A549 (cell line): ENCODE data around the gene FASTKD3. TPM values are rescaled to one million over a fixed set of nuclear protein-coding genes. Genes with fewer than 3 reads are reported as not detected.

Experiments
- ATAC-seq, 2 experiments: fragments of 200-7000 bp in 1 of 2; fragments of >200 bp in 1 of 2; cut with Nextera tagmentation in 1 of 2; cut with Tn5 transposase in 1 of 2; 3 replicates each; pipeline versions ENCODE4 v1.8.0 to v1.9.1; 2018 to 2020; ENCODE audit warnings: mild to moderate bottlenecking in 1 of 2, moderate library complexity in 1 of 2
- CTCF ChIA-PET: fragments of 300-600 bp; sonication (Branson Sonifier 250); formaldehyde crosslinking; extraction: SDS; loops from one replicate; lab custom pipeline; 2021; ENCODE audit warnings: antibody characterized with exemption, inconsistent platforms; lab: Yijun Ruan, JAX
- POLR2A ChIA-PET: fragments of 350-600 bp; formaldehyde crosslinking; extraction: SDS; loops from one replicate; lab custom pipeline; 2021; ENCODE audit warnings: antibody characterized with exemption, inconsistent platforms; lab: Yijun Ruan, JAX
- DNase-seq, 2 experiments: peaks; one replicate each; pipeline versions ENCODE4 v3.0.0 to v3.0.0-alpha.2; 2011 to 2016; ENCODE audit warnings: low read depth in 1 of 2, low spot score in 1 of 2
- FAIRE-seq: peaks from 2 replicates; lab custom pipeline; 2011; peaks lifted over from hg19 to GRCh38; lab: Jason Lieb, UNC
- H3K27ac ChIP-seq, 2 experiments: fragments of >200 bp; sonication (Bioruptor Twin); formaldehyde crosslinking; 3 replicates each; pipeline ENCODE4 v1.5.1; 2016 to 2017
- H3K4me1 ChIP-seq: fragments of >200 bp; sonication (Bioruptor Twin); formaldehyde crosslinking; 3 replicates; pipeline ENCODE4 v1.6.1; 2016
- H3K4me2 ChIP-seq: fragments of >200 bp; sonication (Bioruptor Twin); formaldehyde crosslinking; 3 replicates; pipeline ENCODE4 v1.6.1; 2016
- H3K4me3 ChIP-seq: fragments of >200 bp; sonication (Bioruptor Twin); formaldehyde crosslinking; 3 replicates; pipeline ENCODE4 v1.5.1; 2016
- H3K9me3 ChIP-seq: fragments of >200 bp; sonication (Bioruptor Twin); formaldehyde crosslinking; 3 replicates; pipeline ENCODE4 v1.6.1; 2016
- ATOH8 ChIP-seq: fragments of 250-450 bp; sonication (Bioruptor Pico); IDR thresholded peaks from 2 replicates; pipeline ENCODE4 v1.5.0; 2020; ENCODE audit warnings: low read depth, mild to moderate bottlenecking, moderate library complexity
- BCL3 ChIP-seq: fragments of >200 bp; sonication (Bioruptor Twin); formaldehyde crosslinking; IDR thresholded peaks from 3 replicates; pipeline ENCODE4 v1.6.1; 2016
- CBX2 ChIP-seq: fragments of 200-600 bp; sonication (generic); IDR thresholded peaks from 2 replicates; pipeline ENCODE4 v1.6.1; 2016; ENCODE audit warnings: low read depth, mild to moderate bottlenecking, borderline replicate concordance
- CHD4 ChIP-seq: fragments of 200-600 bp; sonication (generic); IDR thresholded peaks from 2 replicates; pipeline ENCODE4 v1.6.1; 2016; ENCODE audit warnings: antibody characterized with exemption, mild to moderate bottlenecking, borderline replicate concordance
- CTCF ChIP-seq: fragments of >200 bp; sonication (Bioruptor Twin); formaldehyde crosslinking; IDR thresholded peaks from 3 replicates; pipeline ENCODE4 v1.5.1; 2016
- EHF ChIP-seq: fragments of 250-450 bp; sonication (Bioruptor Pico); IDR thresholded peaks from 2 replicates; pipeline ENCODE4 v1.5.0; 2020; ENCODE audit warnings: mild to moderate bottlenecking
- EP300 ChIP-seq, 2 experiments: fragments of >200 bp; sonication (Bioruptor Twin); formaldehyde crosslinking; IDR thresholded peaks; 2 replicates in 1 of 2; 3 replicates in 1 of 2; pipeline ENCODE4 v1.6.1; 2016 to 2017
- FOXS1 ChIP-seq: fragments of 250-450 bp; sonication (Bioruptor Pico); IDR thresholded peaks from 2 replicates; pipeline ENCODE4 v1.5.0; 2020; ENCODE audit warnings: mild to moderate bottlenecking, moderate library complexity
- HMGXB4 ChIP-seq: fragments of 250-450 bp; sonication (Bioruptor Pico); IDR thresholded peaks from 2 replicates; pipeline ENCODE4 v1.5.0; 2021; ENCODE audit warnings: mild to moderate bottlenecking, moderate library complexity, borderline replicate concordance
- JUN ChIP-seq, 2 experiments: fragments of >200 bp; sonication (Bioruptor Twin); formaldehyde crosslinking; IDR thresholded peaks; 2 replicates in 1 of 2; 3 replicates in 1 of 2; pipeline ENCODE4 v1.6.1; 2016 to 2017
- KDM1A ChIP-seq: fragments of 200-600 bp; sonication (generic); IDR thresholded peaks from 2 replicates; pipeline ENCODE4 v1.6.1; 2016; ENCODE audit warnings: low read depth, mild to moderate bottlenecking
- MAFK ChIP-seq: fragments of 450-650 bp; IDR thresholded peaks from 2 replicates; pipeline ENCODE4 v1.6.1; 2014; ENCODE audit not compliant: partially characterized antibody
- MAZ ChIP-seq: fragments of 150-350 bp; IDR thresholded peaks from 2 replicates; pipeline ENCODE4 v1.6.1; 2014; ENCODE audit warnings: antibody characterized with exemption, low read depth, low read length, borderline replicate concordance
- NPAS2 ChIP-seq: fragments of 250-450 bp; sonication (Bioruptor Pico); IDR thresholded peaks from 2 replicates; pipeline ENCODE4 v1.8.0; 2022; ENCODE audit warnings: mild to moderate bottlenecking, moderate library complexity, borderline replicate concordance
- POLR2AphosphoS2 ChIP-seq: conservative IDR thresholded peaks from 2 replicates; pipeline ENCODE4 v1.6.1; 2012; ENCODE audit warnings: low read length, improper control_type of control experiment, inconsistent platforms
- RAD21 ChIP-seq, 2 experiments: fragments of >200 bp in 1 of 2; sonication (Bioruptor Twin) in 1 of 2; formaldehyde crosslinking in 1 of 2; IDR thresholded peaks in 1 of 2; conservative IDR thresholded peaks in 1 of 2; 2 replicates in 1 of 2; 3 replicates in 1 of 2; pipeline ENCODE4 v1.6.1; 2012 to 2018; ENCODE audit warnings: inconsistent platforms in 1 of 2
- RCOR1 ChIP-seq: fragments of 150-350 bp; IDR thresholded peaks from 2 replicates; pipeline ENCODE4 v1.6.1; 2014; ENCODE audit warnings: antibody characterized with exemption, low read length, low read depth
- RFX5 ChIP-seq: fragments of 450-650 bp; IDR thresholded peaks from 2 replicates; pipeline ENCODE4 v1.7.1; 2014; ENCODE audit warnings: antibody characterized with exemption, mild to moderate bottlenecking, moderate library complexity
- TP53 ChIP-seq: fragments of 250-450 bp; sonication (Bioruptor Pico); IDR thresholded peaks from 2 replicates; pipeline ENCODE4 v1.5.0; 2021; ENCODE audit warnings: mild to moderate bottlenecking, moderate library complexity
- USF2 ChIP-seq: fragments of 450-650 bp; IDR thresholded peaks from 2 replicates; pipeline ENCODE4 v1.6.1; 2014; ENCODE audit warnings: antibody characterized with exemption
- ZFP36 ChIP-seq: fragments of 450-650 bp; IDR thresholded peaks from 2 replicates; pipeline ENCODE4 v1.6.1; 2014; ENCODE audit warnings: borderline replicate concordance; ENCODE audit not compliant: partially characterized antibody
- WGBS: methylation state at CpG from one replicate; pipeline ENCODE4 v1.1.6; 2017; ENCODE audit errors: missing lambda C conversion rate; 5-methylcytosine and 5-hydroxymethylcytosine counted together
- polyA plus RNA-seq, 4 experiments: library from polyadenylated mRNA; depleted of rRNA in 3 of 4; stranded (reverse); fragments of >200 nt; fragmentation: RNase III in 1 of 4; extraction: RNeasy Plus Mini Kit Qiagen cat#74134 plus additional on column Dnase treatment in 1 of 4; gene quantifications; 2 replicates in 3 of 4; 3 replicates in 1 of 4; pipeline ENCODE4 v1.2.3, GENCODE V29; 2011 to 2017

Gene FASTKD3
- polyA plus RNA-seq, 2 of the 4 experiments (the other 2 are of a cell fraction), result 19.5 to 24.8 TPM

- TF ChIP-seq USF2 (no peak), ATOH8 (CRISPR knock-in tag) (no peak), CTCF (peak; percentile 16; the same call in 1 of the 3 replicates), BCL3 (no peak), POLR2AphosphoS2 (no peak), CHD4 (no peak)
- TF ChIP-seq, all 56 proteins: peak for 1
- H3K9me3 ChIP-seq, result no peaks in the 10 kb centered on the region; the same call in 2 of the 3 replicates
- FAIRE-seq, result no peak
- POLR2A ChIA-PET, result no interaction called here
- peak overlapping the region; percentile 88 for H3K4me2 ChIP-seq
- CTCF ChIA-PET, result interaction anchor here (0.8 to 1.4 kb wide), 6 partner anchors 8 to 353 kb away, joined by 3 to 6 read pairs (median 3); no protein-coding TSS in a partner anchor
- peak overlapping the region in 1 of 2 experiments; percentile 73; a peak in 3 of 6 replicates for H3K27ac ChIP-seq
- DNase-seq, result peak in 1 of 2 experiments; percentile 16
- 31% methylated on average over 10 of the region's 44 CpGs for WGBS
- ATAC-seq, result peak; percentile 79 to 80
- peak overlapping the region; percentile 64 for H3K4me3 ChIP-seq
- H3K4me1 ChIP-seq, result no peaks in the 10 kb centered on the region
These were observed 19.0 kb downstream of the FASTKD3 start for GRCh38 chr5:7849681-7850394.

- no peaks in the 10 kb centered on the region for H3K4me1 ChIP-seq
- DNase-seq (no peak), ATAC-seq (no peak), FAIRE-seq (no peak)
- ChIA-PET POLR2A (no interaction called here), CTCF (no interaction called here)
- H3K9me3 ChIP-seq, result no peaks in the 10 kb centered on the region
- H3K4me3 ChIP-seq, result no peak overlapping the region
- 52% methylated on average over 2 of the region's 2 CpGs for WGBS
- TF ChIP-seq POLR2AphosphoS2 (no peak), ZFP36 (no peak), EHF (CRISPR knock-in tag) (no peak), JUN (IDR thresholded peaks at IDR 0.05) (no peak), RFX5 (no peak), HMGXB4 (CRISPR knock-in tag) (no peak), FOXS1 (CRISPR knock-in tag) (no peak), TP53 (CRISPR knock-in tag) (no peak), MAZ (no peak), MAFK (no peak), ATOH8 (CRISPR knock-in tag) (no peak), NPAS2 (CRISPR knock-in tag) (no peak), CBX2 (no peak), KDM1A (no peak), RAD21 (conservative IDR thresholded peaks at IDR 0.05 in 1 of 2, IDR thresholded peaks at IDR 0.05 in 1 of 2) (no peak), RCOR1 (no peak), EP300 (IDR thresholded peaks at IDR 0.05) (no peak)
- TF ChIP-seq, all 56 proteins: peak for 0
- no peak overlapping the region for H3K27ac ChIP-seq
- H3K4me2 ChIP-seq, result no peak overlapping the region
These were observed 20.5 kb downstream of the FASTKD3 start for GRCh38 chr5:7848296-7848695.
